Peyer's patch (tissue), 4 donors: ENCODE results near the gene AHI1.

Source experiments
- CTCF ChIP-seq, 6 experiments: fragments of 450-650 bp in 4 of 6; fragments of 200-600 bp in 2 of 6; sonication (generic) in 1 of 6; IDR thresholded peaks; one replicate each; pipeline ENCODE4 v1.5.1; 2017 to 2019; ENCODE audit warnings: antibody characterized with exemption in 6 of 6, mild to moderate bottlenecking in 3 of 6, moderate library complexity in 1 of 6
- POLR2A ChIP-seq, 2 donors: fragments of 450-650 bp; IDR thresholded peaks; one replicate each; pipeline ENCODE4 v1.5.1; 2017; ENCODE audit warnings: antibody characterized with exemption in 2 of 2, mild to moderate bottlenecking in 2 of 2, moderate library complexity in 2 of 2

GRCh38 chr6:135382182-135382628, 115.3 kb downstream of the AHI1 start:
- TF ChIP-seq CTCF (IDR thresholded peaks at IDR 0.05) (no peak), POLR2A (IDR thresholded peaks at IDR 0.05) (no peak)
